CD14-positive monocyte (primary cell): ENCODE data around the gene MRGPRD. TPM values are rescaled to one million over a fixed set of nuclear protein-coding genes. Genes with fewer than 3 reads are reported as not detected.

Source experiments
- DNase-seq, 3 donors: peaks; one replicate each; pipeline ENCODE4 v3.0.0-alpha.2; 2011 to 2022
- H2AFZ ChIP-seq: 2 replicates; pipeline ENCODE4 v1.6.0; 2012; ENCODE audit warnings: mild to moderate bottlenecking, low read depth, low read length, inconsistent platforms; ENCODE audit not compliant: insufficient read depth, poor library complexity, severe bottlenecking
- H3K27ac ChIP-seq, 2 donors: 1 replicate in 1 of 2; 2 replicates in 1 of 2; pipeline ENCODE4 v1.5.1; 2012 to 2013; ENCODE audit warnings: low read length in 2 of 2, control low read depth in 1 of 2, inconsistent platforms in 1 of 2, low read depth in 1 of 2, mild to moderate bottlenecking in 1 of 2
- H3K27me3 ChIP-seq, 2 donors: one replicate each; pipeline versions ENCODE4 v1.6.0 to v1.6.1; 2011 to 2013; ENCODE audit warnings: low read length in 2 of 2; ENCODE audit not compliant: control insufficient read depth in 2 of 2, insufficient read depth in 2 of 2
- H3K36me3 ChIP-seq, 2 donors: replicated peaks in 1 of 2; 1 replicate in 1 of 2; 2 replicates in 1 of 2; pipeline versions ENCODE4 v1.5.1 to v1.6.1; 2012 to 2013; ENCODE audit warnings: low read length in 2 of 2, control low read depth in 1 of 2, inconsistent platforms in 1 of 2, mild to moderate bottlenecking in 1 of 2; ENCODE audit not compliant: insufficient read depth in 2 of 2, control insufficient read depth in 1 of 2
- H3K4me1 ChIP-seq, 2 donors: 1 replicate in 1 of 2; 2 replicates in 1 of 2; pipeline versions ENCODE4 v1.5.1 to v1.6.1; 2012 to 2013; ENCODE audit warnings: low read length in 2 of 2, control low read depth in 1 of 2, inconsistent platforms in 1 of 2, mild to moderate bottlenecking in 1 of 2, moderate library complexity in 1 of 2; ENCODE audit not compliant: insufficient read depth in 2 of 2, control insufficient read depth in 1 of 2
- H3K4me2 ChIP-seq: replicated peaks from 2 replicates; pipeline ENCODE3; 2012; ENCODE audit warnings: low read length, moderate library complexity, mild to moderate bottlenecking; ENCODE audit not compliant: poor library complexity, severe bottlenecking; ENCODE audit errors: extremely low read depth
- H3K4me3 ChIP-seq, 3 experiments: fragments of 200-600 bp in 1 of 3; sonication (generic) in 1 of 3; replicated peaks in 1 of 3; 1 replicate in 2 of 3; 2 replicates in 1 of 3; pipeline ENCODE4 v1.5.1; 2011 to 2013; ENCODE audit warnings: low read length in 3 of 3, mild to moderate bottlenecking in 3 of 3, control low read depth in 2 of 3, low read depth in 2 of 3, inconsistent platforms in 1 of 3, moderate library complexity in 1 of 3
- H3K79me2 ChIP-seq: 2 replicates; pipeline ENCODE4 v1.6.0; 2012; ENCODE audit warnings: mild to moderate bottlenecking, control low read depth, inconsistent platforms, low read length, moderate library complexity; ENCODE audit not compliant: insufficient read depth
- H3K9ac ChIP-seq: 2 replicates; pipeline ENCODE4 v1.6.0; 2017; ENCODE audit warnings: low read length, mild to moderate bottlenecking; ENCODE audit not compliant: insufficient read depth, poor library complexity, severe bottlenecking
- H3K9me3 ChIP-seq, 2 donors: replicated peaks in 1 of 2; 1 replicate in 1 of 2; 2 replicates in 1 of 2; pipeline versions ENCODE4 v1.5.1 to v1.6.1; 2012 to 2013; ENCODE audit warnings: low read length in 2 of 2, control low read depth in 1 of 2; ENCODE audit not compliant: control insufficient read depth in 1 of 2, insufficient read depth in 1 of 2
- H4K20me1 ChIP-seq: 2 replicates; pipeline ENCODE4 v1.6.0; 2012; ENCODE audit warnings: mild to moderate bottlenecking, low read length, control low read depth, moderate library complexity; ENCODE audit not compliant: insufficient read depth
- H3K27ac Mint-ChIP-seq, 7 donors: one replicate each; pipeline ENCODE4 v1.8.0; 2020; ENCODE audit warnings: mild to moderate bottlenecking in 7 of 7, mixed read lengths in 7 of 7, moderate library complexity in 6 of 7, inconsistent platforms in 2 of 7
- H3K27me3 Mint-ChIP-seq, 3 donors: one replicate each; pipeline ENCODE4 v1.8.0; 2021 to 2022; ENCODE audit warnings: low read depth in 3 of 3, mild to moderate bottlenecking in 3 of 3, mixed read lengths in 3 of 3, moderate library complexity in 3 of 3, inconsistent platforms in 1 of 3
- H3K36me3 Mint-ChIP-seq, 2 donors: one replicate each; pipeline ENCODE4 v1.8.0; 2020; ENCODE audit warnings: mixed read lengths in 2 of 2, inconsistent platforms in 1 of 2, mild to moderate bottlenecking in 1 of 2
- H3K4me1 Mint-ChIP-seq: one replicate; pipeline ENCODE4 v1.8.0; 2020; ENCODE audit warnings: mild to moderate bottlenecking, mixed read lengths
- H3K4me3 Mint-ChIP-seq, 2 donors: one replicate each; pipeline ENCODE4 v1.8.0; 2020; ENCODE audit warnings: mild to moderate bottlenecking in 2 of 2, mixed read lengths in 2 of 2, moderate library complexity in 1 of 2
- H3K9me3 Mint-ChIP-seq, 7 donors: one replicate each; pipeline ENCODE4 v1.8.0; 2020 to 2022; ENCODE audit warnings: mixed read lengths in 7 of 7, mild to moderate bottlenecking in 6 of 7, moderate library complexity in 6 of 7, inconsistent platforms in 2 of 7
- CTCF ChIP-seq: fragments of 200-600 bp; IDR thresholded peaks from one replicate; pipeline ENCODE4 v1.8.0; 2022; ENCODE audit warnings: antibody characterized with exemption, mild to moderate bottlenecking
- WGBS: methylation state at CpG from one replicate; pipeline ENCODE4 v1.1.5; 2013; ENCODE audit warnings: missing lambda C conversion rate; ENCODE audit not compliant: insufficient coverage; 5-methylcytosine and 5-hydroxymethylcytosine counted together
- intact Hi-C, 2 donors: fragments of 100-400 bp; cut with micrococcal nuclease; formaldehyde crosslinking; loops; one replicate each; pipeline versions ENCODE4 v1.15.0 to v1.15.1; 2023
- polyA plus RNA-seq, 3 donors: library from polyadenylated mRNA; depleted of rRNA in 1 of 3; unstranded in 2 of 3; stranded (reverse) in 1 of 3; fragments of 300-500 nt in 2 of 3; fragments of >200 nt in 1 of 3; fragmentation: Illumina TruSeq in 2 of 3; gene quantifications; 1 replicate in 2 of 3; 2 replicates in 1 of 3; pipeline ENCODE4 v1.2.3, GENCODE V29; 2012 to 2021

Gene MRGPRD
- polyA plus RNA-seq, 3 donors: not detected

GRCh38 chr11:69012092-69013008 lies 31.6 kb upstream of the MRGPRD start:
- peak in 2 of 3 donors; percentile 12 to 20 for DNase-seq
- H3K4me1 Mint-ChIP-seq: peaks cover 47% of the 10 kb centered on the region
- H3K4me3 ChIP-seq: peak overlapping the region in 1 of 3 experiments; percentile 55
- H3K27me3 ChIP-seq: peaks cover 0 to 49% of the 10 kb centered on the region in 2 donors
- H3K9me3 Mint-ChIP-seq: peaks cover 0 to 3% (median 2%) of the 10 kb centered on the region in 7 donors
- no peaks in the 10 kb centered on the region for H3K36me3 ChIP-seq
- H2AFZ ChIP-seq: peak overlapping the region; percentile 75
- TF ChIP-seq CTCF: no peak
- peaks cover 31 to 62% (median 61%) of the 10 kb centered on the region in 3 donors for H3K27me3 Mint-ChIP-seq
- intact Hi-C loops: no loop called here
- peaks cover 3% of the 10 kb centered on the region in 2 donors for H3K36me3 Mint-ChIP-seq
- H3K27ac Mint-ChIP-seq: peak overlapping the region in 1 of 7 donors; percentile 40
- H3K79me2 ChIP-seq: no peaks in the 10 kb centered on the region
- WGBS: 27% methylated on average over 11 of the region's 21 CpGs
- peak overlapping the region; percentile 9 to 64 for H3K4me3 Mint-ChIP-seq
- peak overlapping the region; percentile 1 for H3K9ac ChIP-seq
- peaks cover 41 to 66% of the 10 kb centered on the region in 2 donors for H3K4me1 ChIP-seq
- no peak overlapping the region for H3K27ac ChIP-seq
- no peaks in the 10 kb centered on the region for H3K9me3 ChIP-seq
- H4K20me1 ChIP-seq: no peaks in the 10 kb centered on the region
- H3K4me2 ChIP-seq: peak overlapping the region; percentile 57

- Histone ChIP-seq H3K27ac (no peak overlapping the region), H2AFZ (peak overlapping the region; percentile 72), H3K27me3 (peaks cover 0 to 49% of the 10 kb centered on the region in 2 donors), H3K4me2 (peak overlapping the region; percentile 72), H3K9ac (no peak overlapping the region), H3K79me2 (no peaks in the 10 kb centered on the region), H3K4me1 (peaks cover 41 to 66% of the 10 kb centered on the region in 2 donors), H4K20me1 (no peaks in the 10 kb centered on the region), H3K9me3 (no peaks in the 10 kb centered on the region), H3K4me3 (peak overlapping the region in 1 of 3 experiments; percentile 61), H3K36me3 (no peaks in the 10 kb centered on the region)
- Mint-ChIP-seq H3K27me3 (peaks cover 34 to 63% (median 59%) of the 10 kb centered on the region in 3 donors), H3K36me3 (peaks cover 3% of the 10 kb centered on the region in 2 donors), H3K4me1 (peaks cover 49% of the 10 kb centered on the region), H3K9me3 (peaks cover 0 to 3% (median 2%) of the 10 kb centered on the region in 7 donors), H3K4me3 (peak overlapping the region; percentile 28 to 64), H3K27ac (peak overlapping the region in 1 of 7 donors; percentile 42)
- whole genome bisulfite sequencing: 84% methylated on average over 7 of the region's 9 CpGs
- DNase-seq: no peak
- intact Hi-C loops: no loop called here
- no peak for TF ChIP-seq CTCF
Measured at GRCh38 chr11:69011624-69012091, 30.9 kb upstream of the MRGPRD start.
